ENCODE results near the gene CRACR2A. TPM values are rescaled to one million over a fixed set of nuclear protein-coding genes. Genes with fewer than 3 reads are reported as not detected.

CRACR2A gene
- total RNA-seq, 1 donor, result 16.3 TPM

DNA sequence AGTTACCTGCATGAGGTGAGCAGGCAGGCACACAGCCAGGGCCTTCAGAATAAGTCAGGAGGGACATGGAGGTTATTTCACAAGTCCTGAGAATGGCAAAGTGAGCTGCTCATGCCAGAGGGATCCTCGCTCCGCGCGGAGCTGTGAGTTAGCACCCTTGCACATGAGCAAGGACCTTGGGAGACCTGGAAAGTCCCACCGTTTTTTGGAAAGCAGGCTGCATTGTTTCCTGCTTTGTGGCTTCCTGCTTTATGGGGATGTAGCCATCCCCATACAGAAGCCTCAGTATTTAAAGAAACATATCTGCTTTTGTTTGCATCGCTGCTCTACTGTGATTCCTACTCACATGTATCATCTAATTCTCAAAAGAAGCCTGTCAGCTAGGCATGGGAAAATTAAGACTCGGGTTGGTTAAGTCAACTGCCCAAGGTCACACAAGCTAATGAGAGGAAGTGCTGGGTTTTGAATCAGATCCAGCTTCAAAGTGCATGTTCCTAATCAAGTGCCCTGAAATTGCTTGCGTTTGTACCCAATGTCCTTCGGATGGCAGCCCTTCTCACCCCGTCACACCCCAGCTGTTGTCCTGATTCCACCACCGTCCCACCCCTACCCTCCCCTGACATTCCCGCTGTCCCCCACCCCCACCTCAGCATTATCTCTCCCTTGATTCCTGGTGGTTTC lies 106.2 kb downstream of the CRACR2A start:
- peak; percentile 22 for DNase-seq (ENCODE audit: insufficient read length, low spot score, missing footprints)
- H3K27ac ChIP-seq (ENCODE audit: low read depth, low read length), result no peak overlapping the region
- no peaks in the 10 kb centered on the region for H4K20me1 ChIP-seq (ENCODE audit: insufficient read depth, low read length)
- TF ChIP-seq, protein P1, sequence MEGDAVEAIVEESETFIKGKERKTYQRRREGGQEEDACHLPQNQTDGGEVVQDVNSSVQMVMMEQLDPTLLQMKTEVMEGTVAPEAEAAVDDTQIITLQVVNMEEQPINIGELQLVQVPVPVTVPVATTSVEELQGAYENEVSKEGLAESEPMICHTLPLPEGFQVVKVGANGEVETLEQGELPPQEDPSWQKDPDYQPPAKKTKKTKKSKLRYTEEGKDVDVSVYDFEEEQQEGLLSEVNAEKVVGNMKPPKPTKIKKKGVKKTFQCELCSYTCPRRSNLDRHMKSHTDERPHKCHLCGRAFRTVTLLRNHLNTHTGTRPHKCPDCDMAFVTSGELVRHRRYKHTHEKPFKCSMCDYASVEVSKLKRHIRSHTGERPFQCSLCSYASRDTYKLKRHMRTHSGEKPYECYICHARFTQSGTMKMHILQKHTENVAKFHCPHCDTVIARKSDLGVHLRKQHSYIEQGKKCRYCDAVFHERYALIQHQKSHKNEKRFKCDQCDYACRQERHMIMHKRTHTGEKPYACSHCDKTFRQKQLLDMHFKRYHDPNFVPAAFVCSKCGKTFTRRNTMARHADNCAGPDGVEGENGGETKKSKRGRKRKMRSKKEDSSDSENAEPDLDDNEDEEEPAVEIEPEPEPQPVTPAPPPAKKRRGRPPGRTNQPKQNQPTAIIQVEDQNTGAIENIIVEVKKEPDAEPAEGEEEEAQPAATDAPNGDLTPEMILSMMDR (IDR thresholded peaks at IDR 0.05; ENCODE audit: extremely low read depth, low read depth, low read length), result no peak
- H3K9me3 ChIP-seq (ENCODE audit: low read depth, low read length), result no peaks in the 10 kb centered on the region
- no peaks in the 10 kb centered on the region for H3K36me3 ChIP-seq (ENCODE audit: insufficient read depth, low read length)
- no peak overlapping the region for H3K4me3 ChIP-seq (ENCODE audit: insufficient read depth, low read length)
- H2AFZ ChIP-seq (ENCODE audit: low read length), result no peak overlapping the region
- H3K79me2 ChIP-seq (ENCODE audit: insufficient read depth, low read length), result no peaks in the 10 kb centered on the region
- no peaks in the 10 kb centered on the region for H3K27me3 ChIP-seq (ENCODE audit: insufficient read depth, low read length)
- H3K4me1 ChIP-seq (ENCODE audit: insufficient read depth, low read length), result peaks cover 6% of the 10 kb centered on the region
- no peak overlapping the region for H3K4me2 ChIP-seq (ENCODE audit: insufficient read depth, low read length)

DNA sequence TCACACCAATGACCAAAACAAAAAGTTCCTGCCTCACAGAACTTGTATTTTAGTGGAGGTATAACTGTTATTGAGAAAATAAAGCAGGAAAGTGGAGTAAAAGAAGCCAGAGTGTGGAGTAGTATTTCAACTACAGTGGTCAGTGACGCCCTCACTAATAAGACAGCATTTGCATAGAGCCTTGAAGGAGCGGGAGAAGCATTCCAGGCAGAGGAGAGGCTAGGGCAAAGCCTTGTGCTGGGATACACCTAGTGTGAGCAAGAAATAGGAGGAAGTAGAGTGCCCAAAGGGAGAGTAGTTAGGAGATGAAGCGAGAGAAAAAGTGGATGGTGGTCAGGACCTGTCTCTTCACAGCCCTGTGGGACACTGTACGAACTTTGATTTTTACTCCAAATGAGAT lies 107.8 kb downstream of the CRACR2A start:
- Histone ChIP-seq H3K4me1 (ENCODE audit: insufficient read depth, low read length) (peaks cover 11% of the 10 kb centered on the region), H3K27ac (ENCODE audit: low read depth, low read length) (no peak overlapping the region), H3K36me3 (ENCODE audit: insufficient read depth, low read length) (no peaks in the 10 kb centered on the region), H2AFZ (ENCODE audit: low read length) (no peak overlapping the region), H3K4me2 (ENCODE audit: insufficient read depth, low read length) (no peak overlapping the region), H3K79me2 (ENCODE audit: insufficient read depth, low read length) (no peaks in the 10 kb centered on the region), H3K4me3 (ENCODE audit: insufficient read depth, low read length) (no peak overlapping the region), H4K20me1 (ENCODE audit: insufficient read depth, low read length) (no peaks in the 10 kb centered on the region), H3K9me3 (ENCODE audit: low read depth, low read length) (no peaks in the 10 kb centered on the region), H3K27me3 (ENCODE audit: insufficient read depth, low read length) (no peaks in the 10 kb centered on the region)
- TF ChIP-seq, protein P1 (IDR thresholded peaks at IDR 0.05; ENCODE audit: extremely low read depth, low read depth, low read length), result no peak
- no peak for DNase-seq (ENCODE audit: insufficient read length, low spot score, missing footprints)

DNA sequence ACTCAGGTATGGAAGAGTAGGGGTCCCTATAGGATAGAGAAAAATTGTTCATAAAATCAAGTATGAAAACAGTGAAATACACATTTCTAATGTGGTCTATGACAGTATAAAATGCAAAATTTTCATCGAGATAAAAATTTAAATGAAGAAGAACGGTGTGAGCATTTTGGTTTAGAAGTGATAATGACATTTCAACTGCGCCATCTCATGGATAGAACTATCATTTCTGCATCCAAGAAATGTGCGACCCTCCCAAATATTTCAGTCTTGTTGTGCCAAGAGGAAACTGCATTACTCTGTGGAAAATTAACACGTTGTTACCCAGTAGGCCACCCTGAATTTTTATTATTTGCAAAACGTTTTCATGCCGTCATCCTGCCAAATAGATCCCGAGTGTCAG lies 108.8 kb downstream of the CRACR2A start:
- no peaks in the 10 kb centered on the region for H4K20me1 ChIP-seq (ENCODE audit: insufficient read depth, low read length)
- no peak overlapping the region for H3K4me3 ChIP-seq (ENCODE audit: insufficient read depth, low read length)
- no peaks in the 10 kb centered on the region for H3K79me2 ChIP-seq (ENCODE audit: insufficient read depth, low read length)
- no peak for DNase-seq (ENCODE audit: insufficient read length, low spot score, missing footprints)
- peaks cover 11% of the 10 kb centered on the region for H3K4me1 ChIP-seq (ENCODE audit: insufficient read depth, low read length)
- H3K4me2 ChIP-seq (ENCODE audit: insufficient read depth, low read length), result no peak overlapping the region
- H3K27me3 ChIP-seq (ENCODE audit: insufficient read depth, low read length), result no peaks in the 10 kb centered on the region
- H3K27ac ChIP-seq (ENCODE audit: low read depth, low read length), result no peak overlapping the region
- no peak overlapping the region for H2AFZ ChIP-seq (ENCODE audit: low read length)
- H3K36me3 ChIP-seq (ENCODE audit: insufficient read depth, low read length), result no peaks in the 10 kb centered on the region
- H3K9me3 ChIP-seq (ENCODE audit: low read depth, low read length), result no peaks in the 10 kb centered on the region
- TF ChIP-seq, protein P1 (IDR thresholded peaks at IDR 0.05; ENCODE audit: extremely low read depth, low read depth, low read length), result no peak

DNA sequence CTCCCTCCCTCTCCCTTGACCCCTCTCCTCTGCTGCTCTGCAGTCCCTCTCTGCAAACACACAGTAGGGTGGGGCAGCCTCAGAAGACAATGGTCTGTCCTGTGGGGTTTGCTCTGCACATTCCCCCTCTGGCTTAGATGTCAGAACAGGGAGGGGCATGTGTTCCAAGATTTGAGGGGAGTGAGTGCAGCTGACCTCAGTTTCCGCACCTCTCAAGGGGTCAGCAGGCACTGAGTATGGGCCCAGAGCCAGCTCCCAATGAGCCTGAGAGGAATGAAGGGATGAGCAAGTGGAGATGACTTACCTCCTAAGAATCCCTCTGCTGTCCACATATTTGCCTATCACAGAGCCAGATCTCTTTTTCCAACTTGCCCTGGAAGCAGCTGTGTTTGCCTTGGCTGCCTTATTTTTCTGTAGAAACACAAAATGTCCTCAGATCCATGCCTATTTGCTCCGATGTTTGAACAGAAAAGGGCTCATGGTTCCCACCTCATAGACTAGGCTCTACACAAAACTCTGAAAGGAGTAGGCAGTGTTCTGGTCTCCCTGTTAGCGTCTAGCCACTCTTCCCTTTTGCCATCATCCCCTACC lies 111.4 kb downstream of the CRACR2A start:
- peak overlapping the region; percentile 54 for H3K4me2 ChIP-seq (ENCODE audit: insufficient read depth, low read length)

More for the DNA sequence above, 111.4 kb downstream of the CRACR2A start:
- Histone ChIP-seq H4K20me1 (ENCODE audit: insufficient read depth, low read length) (no peaks in the 10 kb centered on the region), H3K27ac (ENCODE audit: low read depth, low read length) (no peak overlapping the region), H3K4me1 (ENCODE audit: insufficient read depth, low read length) (peaks cover 11% of the 10 kb centered on the region), H3K27me3 (ENCODE audit: insufficient read depth, low read length) (no peaks in the 10 kb centered on the region), H2AFZ (ENCODE audit: low read length) (peak overlapping the region; percentile 35), H3K4me3 (ENCODE audit: insufficient read depth, low read length) (no peak overlapping the region), H3K9me3 (ENCODE audit: low read depth, low read length) (no peaks in the 10 kb centered on the region), H3K79me2 (ENCODE audit: insufficient read depth, low read length) (no peaks in the 10 kb centered on the region), H3K36me3 (ENCODE audit: insufficient read depth, low read length) (no peaks in the 10 kb centered on the region)
- DNase-seq (ENCODE audit: insufficient read length, low spot score, missing footprints), result peak; percentile 84
- TF ChIP-seq, protein P1 (IDR thresholded peaks at IDR 0.05; ENCODE audit: extremely low read depth, low read depth, low read length), result no peak
